ENCODE data around the gene G6PD. TPM values are rescaled to one million over a fixed set of nuclear protein-coding genes. Genes with fewer than 3 reads are reported as not detected.
A peak's percentile ranks its signal among the peaks of the same experiment; 100 is the strongest.

Gene G6PD
- total and polyA plus RNA-seq, 8 donors = 34.8 to 109 (median 42.0) TPM

DNA sequence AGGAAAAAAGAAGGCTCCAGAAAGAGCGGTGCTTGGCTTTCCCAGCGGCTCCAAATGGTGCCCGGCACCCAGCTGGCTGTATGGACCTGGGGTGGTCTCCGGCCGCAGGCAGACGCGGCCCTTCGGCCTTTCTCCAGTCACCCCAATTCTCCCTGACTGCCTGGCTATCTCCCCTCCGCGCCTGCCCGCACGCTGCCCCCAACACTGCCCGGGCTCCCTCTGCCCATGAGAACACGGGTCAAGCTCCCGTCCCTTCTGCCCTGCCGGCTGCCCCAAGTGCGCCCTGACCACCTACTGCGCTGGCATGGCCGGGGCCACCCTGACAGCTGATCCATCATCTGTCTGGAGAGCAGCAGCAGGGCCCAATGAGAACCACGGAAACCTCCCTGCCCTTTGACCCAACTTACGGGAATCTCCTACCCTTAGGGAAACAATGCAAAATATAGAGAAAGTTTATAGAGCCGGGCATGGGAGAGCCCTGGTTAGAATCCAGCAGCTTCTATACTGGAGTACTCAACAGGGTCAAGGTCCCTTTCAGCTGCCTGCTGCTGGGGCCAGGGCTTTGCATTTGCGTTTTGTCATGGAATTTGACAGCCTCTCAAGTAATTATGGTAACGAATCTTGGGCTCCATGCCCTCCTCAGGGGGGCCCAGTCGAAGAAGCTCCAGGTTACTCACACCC, 29.4 kb downstream of the G6PD start:
- intact Hi-C loops (cut with DNase I) = no loop called here
- Histone ChIP-seq H3K36me3 (no peaks in the 10 kb centered on the region), H3K27ac (peak overlapping the region; percentile 86 to 91), H3K27me3 (no peaks in the 10 kb centered on the region), H3K4me3 (peak overlapping the region in 1 of 2 donors; percentile 59), H3K9me3 (no peaks in the 10 kb centered on the region), H3K4me1 (peaks cover 0 to 5% of the 10 kb centered on the region in 2 donors)
- ATAC-seq (no peak), DNase-seq (peak in 2 of 4 donors; percentile 41 to 49)
- TF ChIP-seq, protein P1, sequence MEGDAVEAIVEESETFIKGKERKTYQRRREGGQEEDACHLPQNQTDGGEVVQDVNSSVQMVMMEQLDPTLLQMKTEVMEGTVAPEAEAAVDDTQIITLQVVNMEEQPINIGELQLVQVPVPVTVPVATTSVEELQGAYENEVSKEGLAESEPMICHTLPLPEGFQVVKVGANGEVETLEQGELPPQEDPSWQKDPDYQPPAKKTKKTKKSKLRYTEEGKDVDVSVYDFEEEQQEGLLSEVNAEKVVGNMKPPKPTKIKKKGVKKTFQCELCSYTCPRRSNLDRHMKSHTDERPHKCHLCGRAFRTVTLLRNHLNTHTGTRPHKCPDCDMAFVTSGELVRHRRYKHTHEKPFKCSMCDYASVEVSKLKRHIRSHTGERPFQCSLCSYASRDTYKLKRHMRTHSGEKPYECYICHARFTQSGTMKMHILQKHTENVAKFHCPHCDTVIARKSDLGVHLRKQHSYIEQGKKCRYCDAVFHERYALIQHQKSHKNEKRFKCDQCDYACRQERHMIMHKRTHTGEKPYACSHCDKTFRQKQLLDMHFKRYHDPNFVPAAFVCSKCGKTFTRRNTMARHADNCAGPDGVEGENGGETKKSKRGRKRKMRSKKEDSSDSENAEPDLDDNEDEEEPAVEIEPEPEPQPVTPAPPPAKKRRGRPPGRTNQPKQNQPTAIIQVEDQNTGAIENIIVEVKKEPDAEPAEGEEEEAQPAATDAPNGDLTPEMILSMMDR (IDR thresholded peaks at IDR 0.05) = no peak

DNA sequence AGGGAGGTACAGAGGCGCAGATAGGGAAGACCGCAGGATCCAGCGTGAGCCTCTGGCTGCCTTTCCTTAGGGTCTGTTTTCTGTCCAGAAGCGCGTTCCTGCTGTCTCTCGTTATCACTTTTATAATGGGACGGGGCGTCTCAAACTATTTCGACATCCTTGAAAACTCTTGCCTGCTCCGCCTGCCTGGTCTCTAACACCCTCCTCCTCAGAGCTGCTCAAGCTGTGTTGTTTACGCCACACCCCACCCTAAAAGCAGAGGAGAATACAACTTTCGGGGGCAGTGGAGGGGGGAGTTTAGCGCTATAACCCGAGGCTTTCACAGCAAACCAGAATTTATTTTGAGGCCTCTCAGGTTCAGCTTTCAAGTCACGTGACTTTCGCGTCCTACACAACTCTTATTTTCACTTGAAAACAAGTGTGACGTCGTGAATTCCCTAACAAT, 30.0 kb downstream of the G6PD start:
- Histone ChIP-seq H3K9me3 (no peaks in the 10 kb centered on the region), H3K4me1 (peaks cover 0 to 5% of the 10 kb centered on the region in 2 donors), H3K27me3 (no peaks in the 10 kb centered on the region), H3K4me3 (peak overlapping the region; percentile 19 to 59), H3K36me3 (no peaks in the 10 kb centered on the region), H3K27ac (peak overlapping the region; percentile 86 to 91)
- DNase-seq = peak in 2 of 4 donors; percentile 89 to 92
- TF ChIP-seq, protein P1 (IDR thresholded peaks at IDR 0.05) = no peak
- peak; percentile 26 for ATAC-seq
- intact Hi-C loops (cut with DNase I) = no loop called here

DNA sequence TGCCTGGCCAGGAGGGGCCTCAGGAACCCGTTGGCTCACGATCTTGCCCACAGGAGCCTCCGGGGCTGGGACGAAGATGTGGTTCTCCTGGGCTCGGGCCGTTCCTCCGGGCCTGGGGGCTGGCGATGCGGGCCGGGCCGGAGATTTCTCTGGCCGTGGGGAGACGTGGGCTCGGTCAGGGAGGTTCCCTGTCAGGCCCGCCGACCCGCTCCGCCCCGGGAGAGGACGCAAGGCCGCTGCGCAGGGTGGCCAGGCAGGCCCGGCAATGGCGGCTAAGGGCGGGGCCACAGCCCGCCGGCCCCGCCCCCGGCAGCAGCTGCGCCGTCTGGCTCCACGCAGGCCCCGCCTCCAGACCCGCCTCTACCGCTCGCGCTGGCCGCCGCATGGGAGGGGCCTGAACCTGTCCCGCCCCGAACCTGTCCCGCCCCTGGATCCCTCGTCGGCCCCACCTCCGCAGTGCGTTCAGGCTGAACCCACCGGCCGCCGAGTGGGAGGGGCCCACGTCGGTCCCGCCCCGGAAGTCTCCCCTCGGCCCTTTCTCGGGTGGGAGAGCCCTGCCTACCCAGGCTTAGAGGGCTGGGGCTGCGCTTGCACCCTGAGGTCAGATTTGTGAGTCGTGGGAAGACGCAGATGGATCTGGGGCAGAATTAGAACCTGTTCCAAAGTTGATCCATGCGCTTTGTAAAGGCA, 30.5 kb downstream of the G6PD start, which contains the start of gene FAM3A:
TSS of gene FAM3A (minus strand) at position 267 of the 690 bp plus-strand sequence. CDS start 460 bp downstream, outside the sequence.
- H3K36me3 ChIP-seq = no peaks in the 10 kb centered on the region
- DNase-seq (peak in 3 of 4 donors; percentile 94 to 96 (median 96)), ATAC-seq (peak; percentile 96)
- no peaks in the 10 kb centered on the region for H3K27me3 ChIP-seq
- no peaks in the 10 kb centered on the region for H3K9me3 ChIP-seq
- TF ChIP-seq, protein P1 (IDR thresholded peaks at IDR 0.05) = no peak
- H3K27ac ChIP-seq = peak within 1 kb of the TSS; percentile 86 to 91
- intact Hi-C loops (cut with DNase I) = no loop called here
- peak within 1 kb of the TSS; percentile 48 to 59 for H3K4me3 ChIP-seq
- peaks cover 0 to 5% of the 10 kb centered on the region in 2 donors for H3K4me1 ChIP-seq

DNA sequence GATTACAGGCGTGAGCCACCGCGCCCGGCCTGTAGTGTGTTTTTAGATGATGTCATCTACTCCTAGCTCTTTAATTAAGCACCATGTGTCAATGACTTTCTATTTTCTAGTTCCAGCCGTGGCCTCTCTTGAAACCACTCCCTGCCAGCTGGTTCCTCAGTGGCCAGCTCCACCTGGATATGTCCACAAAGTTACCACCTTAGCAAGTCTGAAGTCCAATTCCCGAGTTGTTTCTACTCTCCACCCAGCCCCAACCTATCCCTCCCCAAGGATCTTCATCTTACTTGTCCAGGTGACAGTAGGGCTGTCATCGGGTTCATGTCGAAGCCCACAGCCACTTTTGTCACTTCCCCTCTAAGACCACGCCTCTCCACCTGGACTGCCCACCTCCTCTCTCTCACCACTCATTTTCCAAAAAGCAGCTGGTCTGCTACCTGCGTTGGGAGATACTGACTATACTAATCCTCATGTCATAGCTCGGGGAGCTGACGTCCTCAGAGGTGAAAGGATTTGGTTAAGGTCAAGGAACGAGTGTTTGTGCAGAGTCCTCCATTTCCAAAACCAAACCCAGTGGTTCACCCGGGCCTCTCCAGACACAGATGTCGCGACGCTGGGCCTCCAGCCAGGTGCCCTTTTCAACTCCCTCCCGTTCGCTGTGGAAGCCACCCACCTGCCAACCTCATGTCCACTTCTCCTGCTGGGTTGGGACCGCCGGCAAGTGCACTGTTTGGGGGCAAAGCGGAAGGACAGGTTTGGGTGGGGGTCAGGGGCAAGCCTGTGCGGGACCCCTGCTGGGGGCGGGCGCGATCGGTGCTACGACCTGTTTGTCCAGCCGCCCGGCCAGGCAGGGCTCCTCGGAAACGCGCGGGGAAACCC, 31.3 kb downstream of the G6PD start:
- Histone ChIP-seq H3K27ac (peak overlapping the region; percentile 86 to 91), H3K4me3 (peak overlapping the region; percentile 48 to 59), H3K27me3 (no peaks in the 10 kb centered on the region), H3K4me1 (peaks cover 0 to 5% of the 10 kb centered on the region in 2 donors), H3K9me3 (no peaks in the 10 kb centered on the region), H3K36me3 (no peaks in the 10 kb centered on the region)
- DNase-seq (peak in 1 of 4 donors; percentile 43), ATAC-seq (peak; percentile 5)
- intact Hi-C loops (cut with DNase I) = no loop called here
- TF ChIP-seq, protein P1 (IDR thresholded peaks at IDR 0.05) = no peak

Data from left lung (tissue), 10 donors.